HepG2 (cell line): Measurements from ENCODE around the gene INKA2. TPM values are rescaled to one million over a fixed set of nuclear protein-coding genes. Genes with fewer than 3 reads are reported as not detected.
A peak's percentile ranks its signal among the peaks of the same experiment; 100 is the strongest.

Experiments
- CCDC6 ChIP-seq: sonication (generic); formaldehyde crosslinking; IDR thresholded peaks from 2 replicates; pipeline ENCODE4 v1.8.1; 2022; ENCODE audit warnings: mild to moderate bottlenecking, missing genetic modification reagents, moderate library complexity
- ETV5 ChIP-seq: IDR thresholded peaks from 2 replicates; pipeline ENCODE4 v1.6.1; 2018; ENCODE audit warnings: missing biosample characterization, missing genetic modification reagents, inconsistent platforms, borderline replicate concordance
- GATAD2A ChIP-seq: IDR thresholded peaks from 2 replicates; pipeline ENCODE4 v1.6.1; 2016
- HBP1 ChIP-seq: IDR thresholded peaks from 2 replicates; pipeline ENCODE4 v1.6.1; 2016; ENCODE audit warnings: low read depth, control low read depth
- MAX ChIP-seq: IDR thresholded peaks from 2 replicates; pipeline ENCODE4 v1.6.1; 2012; ENCODE audit warnings: inconsistent platforms
- MED1 ChIP-seq: sonication (generic); formaldehyde crosslinking; IDR thresholded peaks from 2 replicates; pipeline ENCODE4 v1.4.0; 2020; ENCODE audit warnings: missing genetic modification reagents
- NBN ChIP-seq: fragments of 450-650 bp; conservative IDR thresholded peaks from 2 replicates; pipeline ENCODE4 v1.6.1; 2017
- NR2F6 ChIP-seq, 2 experiments: IDR thresholded peaks; 2 replicates each; pipeline ENCODE4 v1.6.1; 2016; ENCODE audit warnings: antibody characterized with exemption in 1 of 2, mild to moderate bottlenecking in 1 of 2
- POLR2A ChIP-seq, 2 experiments: IDR thresholded peaks; 2 replicates each; pipeline ENCODE4 v1.6.1; 2011; ENCODE audit warnings: low read depth in 2 of 2, low read length in 2 of 2, mild to moderate bottlenecking in 1 of 2, moderate library complexity in 1 of 2; ENCODE audit not compliant: insufficient read depth in 1 of 2
- RBFOX2 ChIP-seq: fragments of 200-400 bp; formaldehyde crosslinking; IDR thresholded peaks from 2 replicates; pipeline ENCODE4 v1.6.1; 2017; ENCODE audit warnings: low read depth, mild to moderate bottlenecking, low read length
- TARDBP ChIP-seq: sonication (generic); formaldehyde crosslinking; IDR thresholded peaks from 2 replicates; pipeline ENCODE4 v1.8.0; 2022; ENCODE audit warnings: mild to moderate bottlenecking, missing genetic modification reagents
- TFAP4 ChIP-seq: sonication (generic); IDR thresholded peaks from 2 replicates; pipeline ENCODE4 v1.6.1; 2016; ENCODE audit warnings: low read depth, borderline replicate concordance
- TOE1 ChIP-seq: sonication (generic); formaldehyde crosslinking; IDR thresholded peaks from 2 replicates; pipeline ENCODE4 v1.4.0; 2020; ENCODE audit warnings: mild to moderate bottlenecking, missing genetic modification reagents
- ZFP90 ChIP-seq: sonication (generic); formaldehyde crosslinking; IDR thresholded peaks from 2 replicates; pipeline ENCODE4 v1.8.0; 2022; ENCODE audit warnings: missing genetic modification reagents, mild to moderate bottlenecking, inconsistent platforms, borderline replicate concordance
- ZMYM2 ChIP-seq: sonication (generic); formaldehyde crosslinking; IDR thresholded peaks from 2 replicates; pipeline ENCODE4 v1.8.0; 2022; ENCODE audit warnings: mild to moderate bottlenecking, missing genetic modification reagents
- ZNF18 ChIP-seq: sonication (generic); formaldehyde crosslinking; IDR thresholded peaks from 2 replicates; pipeline ENCODE4 v1.8.0; 2022; ENCODE audit warnings: mild to moderate bottlenecking, missing genetic modification reagents; ENCODE audit not compliant: insufficient replicate concordance
- ZNF281 ChIP-seq: sonication (generic); formaldehyde crosslinking; IDR thresholded peaks from 2 replicates; pipeline ENCODE4 v1.4.0; 2020; ENCODE audit warnings: missing genetic modification reagents, borderline replicate concordance
- ZNF382 ChIP-seq: sonication (generic); formaldehyde crosslinking; IDR thresholded peaks from 2 replicates; pipeline ENCODE4 v1.5.0; 2020; ENCODE audit warnings: missing genetic modification reagents, mild to moderate bottlenecking, borderline replicate concordance
- ZNF589 ChIP-seq: sonication (generic); formaldehyde crosslinking; conservative IDR thresholded peaks from 2 replicates; pipeline ENCODE4 v1.8.0; 2022; ENCODE audit warnings: mild to moderate bottlenecking, moderate library complexity, missing genetic modification reagents
- ZNF614 ChIP-seq: IDR thresholded peaks from 2 replicates; pipeline ENCODE4 v1.6.1; 2018; ENCODE audit warnings: missing biosample characterization, missing genetic modification reagents, inconsistent platforms, borderline replicate concordance
- ZNF691 ChIP-seq: sonication (generic); formaldehyde crosslinking; IDR thresholded peaks from 2 replicates; pipeline ENCODE4 v1.4.0; 2020; ENCODE audit warnings: missing genetic modification reagents, low read depth, mild to moderate bottlenecking, borderline replicate concordance
- polyA plus RNA-seq, 8 experiments: library from polyadenylated mRNA; depleted of rRNA in 3 of 8; stranded (reverse) in 7 of 8; unstranded in 1 of 8; fragments of >200 nt; fragmentation: Illumina TruSeq in 4 of 8; extraction: Trizol in 4 of 8; gene quantifications; 2 replicates each; pipeline versions ENCODE4 v1.2.1 to v1.2.3, GENCODE V29; 2011 to 2016; ENCODE audit warnings: low read depth in 4 of 8, missing spikeins in 1 of 8, mixed read lengths in 1 of 8; ENCODE audit not compliant: insufficient read depth in 1 of 8
- total RNA-seq, 5 experiments: library from RNA; depleted of rRNA; stranded (reverse); fragments of >200 nt; fragmentation: Illumina TruSeq; extraction: Trizol; gene quantifications; 2 replicates each; pipeline ENCODE4 v1.2.3, GENCODE V29; 2016; ENCODE audit warnings: low read depth in 1 of 5

The INKA2 gene
- total and polyA plus RNA-seq, 2 of the 13 experiments (the other 11 are each of a cell fraction or from before 2014, with no cell fraction given), result 2.6 to 4.6 TPM

- TF ChIP-seq ZMYM2 (CRISPR knock-in tag) (no peak), ZNF614 (CRISPR knock-in tag) (no peak), GATAD2A (CRISPR knock-in tag) (no peak), NBN (no peak), HBP1 (CRISPR knock-in tag) (0 out of 2 replicates have a peak, but pooled peaks have one; percentile 18), POLR2A (IDR thresholded peaks at IDR 0.05; ENCODE audit: insufficient read depth in 1 of 2, low read depth in 2 of 2, low read length in 2 of 2) (peak in 1 of 2 experiments; percentile 63), ETV5 (0 out of 2 replicates have a peak, but pooled peaks have one; percentile 2), CCDC6 (CRISPR knock-in tag) (0 out of 2 replicates have a peak, but pooled peaks have one; percentile 17), ZFP90 (no peak), TARDBP (CRISPR knock-in tag) (peak; percentile 37; the same call in 1 of the 2 replicates), ZNF589 (CRISPR knock-in tag) (peak; percentile 70; the same call in 1 of the 2 replicates), MAX (peak; percentile 55; the same call in 1 of the 2 replicates), ZNF691 (CRISPR knock-in tag) (0 out of 2 replicates have a peak, but pooled peaks have one; percentile 10), TFAP4 (peak; percentile 74; the same call in 1 of the 2 replicates), MED1 (CRISPR knock-in tag) (peak; percentile 8; the same call in 1 of the 2 replicates), TOE1 (CRISPR knock-in tag) (no peak), ZNF281 (0 out of 2 replicates have a peak, but pooled peaks have one; percentile 28), RBFOX2 (peak; percentile 72), NR2F6 (IDR thresholded peaks at IDR 0.05) (no peak), NR2F6 (CRISPR knock-in tag; IDR thresholded peaks at IDR 0.05) (0 out of 2 replicates have a peak, but pooled peaks have one; percentile 10), ZNF18 (CRISPR knock-in tag) (peak; percentile 43), ZNF382 (CRISPR knock-in tag) (no peak)
These were observed 580 bp downstream of the INKA2 start (continued) for GRCh38 chr1:111738436-111739193.
